ENCODE data around the gene SLC25A46. TPM values are rescaled to one million over a fixed set of nuclear protein-coding genes. Genes with fewer than 3 reads are reported as not detected.

The SLC25A46 gene
- total RNA-seq, 3 donors from 2014 or later (not counting 1 experiment from before 2014, with no cell fraction given), result 25.5 to 35.4 (median 34.5) TPM

DNA sequence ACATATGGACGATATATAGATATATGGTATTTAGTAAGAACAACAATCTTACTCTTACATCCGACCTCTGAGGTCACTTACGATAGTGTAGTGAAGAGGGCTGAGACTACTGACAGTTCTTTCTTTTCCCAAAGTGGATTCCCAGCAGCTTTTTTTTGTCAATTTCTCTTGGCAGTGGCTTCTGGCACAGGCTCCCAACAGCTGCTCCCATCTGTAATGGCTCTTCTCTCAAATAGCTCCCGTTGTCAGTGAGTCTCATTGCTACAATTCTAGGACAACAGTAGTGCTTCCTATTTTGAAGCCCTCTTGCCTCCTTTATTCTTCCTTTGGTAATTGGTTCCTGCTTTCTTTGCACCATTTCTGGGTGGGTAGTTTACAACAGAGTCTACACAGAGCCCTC, 68.4 kb downstream of the SLC25A46 start:
- ATAC-seq (no peak), DNase-seq (no peak)
- H3K4me1 Mint-ChIP-seq, result no peaks in the 10 kb centered on the region
- no peaks in the 10 kb centered on the region for H3K27me3 Mint-ChIP-seq (ENCODE audit: low read depth in 2 of 2)
- intact Hi-C loops (cut with micrococcal nuclease), result no loop called here
- WGBS (ENCODE audit: insufficient coverage), result 89% methylated on average over 3 of the region's 4 CpGs
- H3K36me3 Mint-ChIP-seq, result peaks cover 2% of the 10 kb centered on the region
- H3K9me3 Mint-ChIP-seq, result peaks cover 2 to 13% of the 10 kb centered on the region in 2 donors
- Histone ChIP-seq H3K36me3 (ENCODE audit: control insufficient read depth, insufficient read depth, low read length) (no peaks in the 10 kb centered on the region), H3K27me3 (ENCODE audit: control insufficient read depth, insufficient read depth, low read length) (no peaks in the 10 kb centered on the region), H3K27ac (ENCODE audit: low read length) (no peak overlapping the region), H3K4me1 (ENCODE audit: control insufficient read depth, insufficient read depth, low read length) (no peaks in the 10 kb centered on the region), H3K9me3 (ENCODE audit: control insufficient read depth, insufficient read depth, low read length) (peaks cover 8% of the 10 kb centered on the region), H3K4me3 (ENCODE audit: low read length) (no peak overlapping the region)
- H3K4me3 Mint-ChIP-seq, result no peak overlapping the region
- TF ChIP-seq, protein P1, sequence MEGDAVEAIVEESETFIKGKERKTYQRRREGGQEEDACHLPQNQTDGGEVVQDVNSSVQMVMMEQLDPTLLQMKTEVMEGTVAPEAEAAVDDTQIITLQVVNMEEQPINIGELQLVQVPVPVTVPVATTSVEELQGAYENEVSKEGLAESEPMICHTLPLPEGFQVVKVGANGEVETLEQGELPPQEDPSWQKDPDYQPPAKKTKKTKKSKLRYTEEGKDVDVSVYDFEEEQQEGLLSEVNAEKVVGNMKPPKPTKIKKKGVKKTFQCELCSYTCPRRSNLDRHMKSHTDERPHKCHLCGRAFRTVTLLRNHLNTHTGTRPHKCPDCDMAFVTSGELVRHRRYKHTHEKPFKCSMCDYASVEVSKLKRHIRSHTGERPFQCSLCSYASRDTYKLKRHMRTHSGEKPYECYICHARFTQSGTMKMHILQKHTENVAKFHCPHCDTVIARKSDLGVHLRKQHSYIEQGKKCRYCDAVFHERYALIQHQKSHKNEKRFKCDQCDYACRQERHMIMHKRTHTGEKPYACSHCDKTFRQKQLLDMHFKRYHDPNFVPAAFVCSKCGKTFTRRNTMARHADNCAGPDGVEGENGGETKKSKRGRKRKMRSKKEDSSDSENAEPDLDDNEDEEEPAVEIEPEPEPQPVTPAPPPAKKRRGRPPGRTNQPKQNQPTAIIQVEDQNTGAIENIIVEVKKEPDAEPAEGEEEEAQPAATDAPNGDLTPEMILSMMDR (IDR thresholded peaks at IDR 0.05), result no peak
- no peak overlapping the region for H3K27ac Mint-ChIP-seq

- no peaks in the 10 kb centered on the region for H3K4me1 Mint-ChIP-seq
- no peak overlapping the region for H3K4me3 ChIP-seq (ENCODE audit: low read length)
- no peaks in the 10 kb centered on the region for H3K27me3 ChIP-seq (ENCODE audit: control insufficient read depth, insufficient read depth, low read length)
- no CpG with 5 or more reads among the region's 1 CpG for WGBS (ENCODE audit: insufficient coverage)
- ATAC-seq (no peak), DNase-seq (no peak)
- H3K9me3 Mint-ChIP-seq, result peaks cover 3 to 17% of the 10 kb centered on the region in 2 donors
- H3K4me1 ChIP-seq (ENCODE audit: control insufficient read depth, insufficient read depth, low read length), result no peaks in the 10 kb centered on the region
- H3K27ac ChIP-seq (ENCODE audit: low read length), result no peak overlapping the region
- intact Hi-C loops (cut with micrococcal nuclease), result no loop called here
- TF ChIP-seq, protein P1 (IDR thresholded peaks at IDR 0.05), result no peak
- H3K27ac Mint-ChIP-seq, result no peak overlapping the region
- H3K27me3 Mint-ChIP-seq (ENCODE audit: low read depth in 2 of 2), result no peaks in the 10 kb centered on the region
- no peaks in the 10 kb centered on the region for H3K36me3 Mint-ChIP-seq
- no peaks in the 10 kb centered on the region for H3K9me3 ChIP-seq (ENCODE audit: control insufficient read depth, insufficient read depth, low read length)
- H3K4me3 Mint-ChIP-seq, result no peak overlapping the region
- no peaks in the 10 kb centered on the region for H3K36me3 ChIP-seq (ENCODE audit: control insufficient read depth, insufficient read depth, low read length)
Measured at GRCh38 chr5:110809006-110809405, 70.2 kb downstream of the SLC25A46 start.

Other genes starting within 250 kb of the SLC25A46 start
- gene TMEM232, start 12.3 kb upstream of the SLC25A46 start, total RNA-seq, result 1 to 10 TPM in 1 of 3 donors, under 1 TPM in 2; 0.45 to 3.0 (median 0.66) TPM

All from natural killer cell (primary cell).